DMS153 treated with DMSO at 0.1 percent for 48 hours (cell line): ENCODE data around the gene RAB22A.

Experiments used
- DNase-seq: peaks from one replicate; lab custom pipeline; 2025; ENCODE audit not compliant: unreplicated experiment; lab: John Stamatoyannopoulos, UW

Gene RAB22A

GRCh38 chr20:58309591-58310290, at the start of gene RAB22A:
Gene RAB22A (plus strand): TSS chr20:58309715. CDS start chr20:58309977, 262 bp downstream.
- peak; percentile 39 for DNase-seq

GRCh38 chr20:58260006-58260405, 49.5 kb upstream of the RAB22A start:
- no peak for DNase-seq

- no peak for DNase-seq
These were observed 47.9 kb upstream of the RAB22A start for GRCh38 chr20:58261660-58262059.

- no peak for DNase-seq
These were observed 45.2 kb upstream of the RAB22A start for GRCh38 chr20:58264271-58264670.

- no peak for DNase-seq
These were observed 41.9 kb upstream of the RAB22A start for GRCh38 chr20:58267389-58268215.

GRCh38 chr20:58268421-58268821, 41.1 kb upstream of the RAB22A start:
- no peak for DNase-seq

- DNase-seq, result no peak
These were observed 40.4 kb upstream of the RAB22A start for GRCh38 chr20:58268936-58269619.

- DNase-seq, result no peak
These were observed 37.7 kb upstream of the RAB22A start for GRCh38 chr20:58271606-58272351.

GRCh38 chr20:58274384-58274783, 35.1 kb upstream of the RAB22A start:
- no peak for DNase-seq

- DNase-seq, result no peak
These were observed 32.4 kb upstream of the RAB22A start for GRCh38 chr20:58277107-58277506.

- DNase-seq, result no peak
These were observed 31.7 kb upstream of the RAB22A start for GRCh38 chr20:58277578-58278472.

GRCh38 chr20:58286729-58287128, 22.8 kb upstream of the RAB22A start:
- DNase-seq, result no peak

- DNase-seq, result no peak
These were observed 21.9 kb upstream of the RAB22A start for GRCh38 chr20:58287638-58288037.

GRCh38 chr20:58289143-58289542, 20.4 kb upstream of the RAB22A start:
- no peak for DNase-seq

GRCh38 chr20:58293453-58293852, 16.1 kb upstream of the RAB22A start:
- no peak for DNase-seq

GRCh38 chr20:58294497-58295455, 14.7 kb upstream of the RAB22A start:
- no peak for DNase-seq

- DNase-seq, result no peak
These were observed 13.3 kb upstream of the RAB22A start for GRCh38 chr20:58296051-58296837.

- no peak for DNase-seq
These were observed 12.1 kb upstream of the RAB22A start for GRCh38 chr20:58297394-58297793.
